ENCODE measurements around the gene SLC16A4.

Gene SLC16A4

GRCh38 chr1:110324667-110325066, 66.2 kb downstream of the SLC16A4 start:
- no peak overlapping the region for H3K27ac ChIP-seq
- TF ChIP-seq CTCF (conservative IDR thresholded peaks at IDR 0.05), result no peak
- TF ChIP-seq ZFX (IDR thresholded peaks at IDR 0.05), result no peak

GRCh38 chr1:110321846-110322245, 69.0 kb downstream of the SLC16A4 start:
- no peak overlapping the region for H3K27ac ChIP-seq
- TF ChIP-seq ZFX (IDR thresholded peaks at IDR 0.05) (no peak), CTCF (conservative IDR thresholded peaks at IDR 0.05) (no peak)

GRCh38 chr1:110321045-110321444, 69.8 kb downstream of the SLC16A4 start:
- no peak overlapping the region for H3K27ac ChIP-seq
- TF ChIP-seq ZFX (IDR thresholded peaks at IDR 0.05) (no peak), CTCF (conservative IDR thresholded peaks at IDR 0.05) (no peak)

- no peak overlapping the region for H3K27ac ChIP-seq
- no peak for TF ChIP-seq ZFX (IDR thresholded peaks at IDR 0.05)
- no peak for TF ChIP-seq CTCF (conservative IDR thresholded peaks at IDR 0.05)
Observed at GRCh38 chr1:110320168-110320518, 70.7 kb downstream of the SLC16A4 start.

GRCh38 chr1:110319332-110320167, 71.3 kb downstream of the SLC16A4 start:
- TF ChIP-seq ZFX (IDR thresholded peaks at IDR 0.05) (no peak), CTCF (conservative IDR thresholded peaks at IDR 0.05) (no peak)
- no peak overlapping the region for H3K27ac ChIP-seq

- no peak for TF ChIP-seq CTCF (conservative IDR thresholded peaks at IDR 0.05)
- TF ChIP-seq ZFX (IDR thresholded peaks at IDR 0.05), result no peak
- no peak overlapping the region for H3K27ac ChIP-seq
Observed at GRCh38 chr1:110318046-110318445, 72.8 kb downstream of the SLC16A4 start.

- no peak overlapping the region for H3K27ac ChIP-seq
- TF ChIP-seq ZFX (IDR thresholded peaks at IDR 0.05) (no peak), CTCF (conservative IDR thresholded peaks at IDR 0.05) (no peak)
Observed at GRCh38 chr1:110316735-110317134, 74.1 kb downstream of the SLC16A4 start.

Measured in C4-2B (cell line).